CD14-positive monocyte (primary cell): ENCODE measurements around the gene CDH4. TPM values are rescaled to one million over a fixed set of nuclear protein-coding genes. Genes with fewer than 3 reads are reported as not detected.

Experiments used
- DNase-seq, 3 donors: peaks; one replicate each; pipeline ENCODE4 v3.0.0-alpha.2; 2011 to 2022
- H2AFZ ChIP-seq: 2 replicates; pipeline ENCODE4 v1.6.0; 2012; ENCODE audit warnings: mild to moderate bottlenecking, low read depth, low read length, inconsistent platforms; ENCODE audit not compliant: insufficient read depth, poor library complexity, severe bottlenecking
- H3K27ac ChIP-seq, 2 donors: 1 replicate in 1 of 2; 2 replicates in 1 of 2; pipeline ENCODE4 v1.5.1; 2012 to 2013; ENCODE audit warnings: low read length in 2 of 2, control low read depth in 1 of 2, inconsistent platforms in 1 of 2, low read depth in 1 of 2, mild to moderate bottlenecking in 1 of 2
- H3K27me3 ChIP-seq, 2 donors: one replicate each; pipeline versions ENCODE4 v1.6.0 to v1.6.1; 2011 to 2013; ENCODE audit warnings: low read length in 2 of 2; ENCODE audit not compliant: control insufficient read depth in 2 of 2, insufficient read depth in 2 of 2
- H3K36me3 ChIP-seq, 2 donors: replicated peaks in 1 of 2; 1 replicate in 1 of 2; 2 replicates in 1 of 2; pipeline versions ENCODE4 v1.5.1 to v1.6.1; 2012 to 2013; ENCODE audit warnings: low read length in 2 of 2, control low read depth in 1 of 2, inconsistent platforms in 1 of 2, mild to moderate bottlenecking in 1 of 2; ENCODE audit not compliant: insufficient read depth in 2 of 2, control insufficient read depth in 1 of 2
- H3K4me1 ChIP-seq, 2 donors: 1 replicate in 1 of 2; 2 replicates in 1 of 2; pipeline versions ENCODE4 v1.5.1 to v1.6.1; 2012 to 2013; ENCODE audit warnings: low read length in 2 of 2, control low read depth in 1 of 2, inconsistent platforms in 1 of 2, mild to moderate bottlenecking in 1 of 2, moderate library complexity in 1 of 2; ENCODE audit not compliant: insufficient read depth in 2 of 2, control insufficient read depth in 1 of 2
- H3K4me2 ChIP-seq: replicated peaks from 2 replicates; pipeline ENCODE3; 2012; ENCODE audit warnings: low read length, moderate library complexity, mild to moderate bottlenecking; ENCODE audit not compliant: poor library complexity, severe bottlenecking; ENCODE audit errors: extremely low read depth
- H3K4me3 ChIP-seq, 3 experiments: fragments of 200-600 bp in 1 of 3; sonication (generic) in 1 of 3; replicated peaks in 1 of 3; 1 replicate in 2 of 3; 2 replicates in 1 of 3; pipeline ENCODE4 v1.5.1; 2011 to 2013; ENCODE audit warnings: low read length in 3 of 3, mild to moderate bottlenecking in 3 of 3, control low read depth in 2 of 3, low read depth in 2 of 3, inconsistent platforms in 1 of 3, moderate library complexity in 1 of 3
- H3K79me2 ChIP-seq: 2 replicates; pipeline ENCODE4 v1.6.0; 2012; ENCODE audit warnings: mild to moderate bottlenecking, control low read depth, inconsistent platforms, low read length, moderate library complexity; ENCODE audit not compliant: insufficient read depth
- H3K9ac ChIP-seq: 2 replicates; pipeline ENCODE4 v1.6.0; 2017; ENCODE audit warnings: low read length, mild to moderate bottlenecking; ENCODE audit not compliant: insufficient read depth, poor library complexity, severe bottlenecking
- H3K9me3 ChIP-seq, 2 donors: replicated peaks in 1 of 2; 1 replicate in 1 of 2; 2 replicates in 1 of 2; pipeline versions ENCODE4 v1.5.1 to v1.6.1; 2012 to 2013; ENCODE audit warnings: low read length in 2 of 2, control low read depth in 1 of 2; ENCODE audit not compliant: control insufficient read depth in 1 of 2, insufficient read depth in 1 of 2
- H4K20me1 ChIP-seq: 2 replicates; pipeline ENCODE4 v1.6.0; 2012; ENCODE audit warnings: mild to moderate bottlenecking, low read length, control low read depth, moderate library complexity; ENCODE audit not compliant: insufficient read depth
- H3K27ac Mint-ChIP-seq, 7 donors: one replicate each; pipeline ENCODE4 v1.8.0; 2020; ENCODE audit warnings: mild to moderate bottlenecking in 7 of 7, mixed read lengths in 7 of 7, moderate library complexity in 6 of 7, inconsistent platforms in 2 of 7
- H3K27me3 Mint-ChIP-seq, 3 donors: one replicate each; pipeline ENCODE4 v1.8.0; 2021 to 2022; ENCODE audit warnings: low read depth in 3 of 3, mild to moderate bottlenecking in 3 of 3, mixed read lengths in 3 of 3, moderate library complexity in 3 of 3, inconsistent platforms in 1 of 3
- H3K36me3 Mint-ChIP-seq, 2 donors: one replicate each; pipeline ENCODE4 v1.8.0; 2020; ENCODE audit warnings: mixed read lengths in 2 of 2, inconsistent platforms in 1 of 2, mild to moderate bottlenecking in 1 of 2
- H3K4me1 Mint-ChIP-seq: one replicate; pipeline ENCODE4 v1.8.0; 2020; ENCODE audit warnings: mild to moderate bottlenecking, mixed read lengths
- H3K4me3 Mint-ChIP-seq, 2 donors: one replicate each; pipeline ENCODE4 v1.8.0; 2020; ENCODE audit warnings: mild to moderate bottlenecking in 2 of 2, mixed read lengths in 2 of 2, moderate library complexity in 1 of 2
- H3K9me3 Mint-ChIP-seq, 7 donors: one replicate each; pipeline ENCODE4 v1.8.0; 2020 to 2022; ENCODE audit warnings: mixed read lengths in 7 of 7, mild to moderate bottlenecking in 6 of 7, moderate library complexity in 6 of 7, inconsistent platforms in 2 of 7
- WGBS: methylation state at CpG from one replicate; pipeline ENCODE4 v1.1.5; 2013; ENCODE audit warnings: missing lambda C conversion rate; ENCODE audit not compliant: insufficient coverage; 5-methylcytosine and 5-hydroxymethylcytosine counted together
- intact Hi-C, 2 donors: fragments of 100-400 bp; cut with micrococcal nuclease; formaldehyde crosslinking; loops; one replicate each; pipeline versions ENCODE4 v1.15.0 to v1.15.1; 2023
- polyA plus RNA-seq, 3 donors: library from polyadenylated mRNA; depleted of rRNA in 1 of 3; unstranded in 2 of 3; stranded (reverse) in 1 of 3; fragments of 300-500 nt in 2 of 3; fragments of >200 nt in 1 of 3; fragmentation: Illumina TruSeq in 2 of 3; gene quantifications; 1 replicate in 2 of 3; 2 replicates in 1 of 3; pipeline ENCODE4 v1.2.3, GENCODE V29; 2012 to 2021
- TF ChIP-seq, protein P1 (sequence below): fragments of 200-600 bp; IDR thresholded peaks from one replicate; pipeline ENCODE4 v1.8.0; 2022; ENCODE audit warnings: antibody characterized with exemption, mild to moderate bottlenecking

The CDH4 gene
- polyA plus RNA-seq, 3 donors = not detected

DNA sequence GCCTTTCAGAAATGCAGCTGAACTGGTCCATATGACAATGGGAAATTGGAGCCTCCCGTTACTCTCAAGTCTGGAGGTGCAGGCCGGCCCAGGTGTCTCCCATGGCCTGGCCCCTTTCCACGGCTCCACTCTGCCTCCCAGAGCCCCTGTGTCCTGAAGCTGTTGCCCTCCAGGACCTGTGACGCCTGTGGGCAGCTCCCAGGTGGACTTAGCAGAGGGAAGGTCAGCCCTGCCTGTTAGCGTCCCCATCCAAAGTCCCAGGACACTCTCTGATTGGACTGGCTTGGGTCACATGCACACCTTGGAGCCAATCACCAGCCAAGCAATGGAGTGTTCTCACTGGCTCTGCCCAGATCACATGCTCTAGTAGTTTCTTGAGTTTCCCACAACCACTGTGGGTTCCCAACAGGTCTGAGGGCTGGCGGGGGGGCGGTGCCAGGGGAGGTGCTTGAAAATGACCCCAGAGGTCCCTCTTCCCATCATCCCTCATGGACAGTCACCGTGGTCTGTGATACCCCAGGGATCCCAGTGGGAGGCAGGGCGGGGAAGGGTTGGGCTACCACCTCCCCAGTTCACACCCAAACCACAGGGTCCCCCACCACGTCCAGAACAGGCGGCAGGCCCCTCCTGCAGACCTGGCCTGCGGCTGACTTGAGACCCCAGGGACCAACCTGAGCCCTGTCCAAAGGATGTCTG, 678.1 kb downstream of the CDH4 start:
- Mint-ChIP-seq H3K9me3 (peaks cover 2 to 37% (median 19%) of the 10 kb centered on the region in 7 donors), H3K36me3 (no peaks in the 10 kb centered on the region), H3K4me1 (no peaks in the 10 kb centered on the region), H3K27me3 (peaks cover 0 to 3% (median 1%) of the 10 kb centered on the region in 3 donors), H3K27ac (no peak overlapping the region), H3K4me3 (no peak overlapping the region)
- Histone ChIP-seq H4K20me1 (no peaks in the 10 kb centered on the region), H3K27me3 (no peaks in the 10 kb centered on the region), H3K9ac (no peak overlapping the region), H2AFZ (no peak overlapping the region), H3K4me1 (no peaks in the 10 kb centered on the region), H3K27ac (no peak overlapping the region), H3K36me3 (no peaks in the 10 kb centered on the region), H3K9me3 (peaks cover 0 to 79% of the 10 kb centered on the region in 2 donors), H3K4me3 (no peak overlapping the region), H3K79me2 (no peaks in the 10 kb centered on the region), H3K4me2 (no peak overlapping the region)
- TF ChIP-seq, protein P1, sequence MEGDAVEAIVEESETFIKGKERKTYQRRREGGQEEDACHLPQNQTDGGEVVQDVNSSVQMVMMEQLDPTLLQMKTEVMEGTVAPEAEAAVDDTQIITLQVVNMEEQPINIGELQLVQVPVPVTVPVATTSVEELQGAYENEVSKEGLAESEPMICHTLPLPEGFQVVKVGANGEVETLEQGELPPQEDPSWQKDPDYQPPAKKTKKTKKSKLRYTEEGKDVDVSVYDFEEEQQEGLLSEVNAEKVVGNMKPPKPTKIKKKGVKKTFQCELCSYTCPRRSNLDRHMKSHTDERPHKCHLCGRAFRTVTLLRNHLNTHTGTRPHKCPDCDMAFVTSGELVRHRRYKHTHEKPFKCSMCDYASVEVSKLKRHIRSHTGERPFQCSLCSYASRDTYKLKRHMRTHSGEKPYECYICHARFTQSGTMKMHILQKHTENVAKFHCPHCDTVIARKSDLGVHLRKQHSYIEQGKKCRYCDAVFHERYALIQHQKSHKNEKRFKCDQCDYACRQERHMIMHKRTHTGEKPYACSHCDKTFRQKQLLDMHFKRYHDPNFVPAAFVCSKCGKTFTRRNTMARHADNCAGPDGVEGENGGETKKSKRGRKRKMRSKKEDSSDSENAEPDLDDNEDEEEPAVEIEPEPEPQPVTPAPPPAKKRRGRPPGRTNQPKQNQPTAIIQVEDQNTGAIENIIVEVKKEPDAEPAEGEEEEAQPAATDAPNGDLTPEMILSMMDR = no peak
- no peak for DNase-seq
- 96% methylated on average over 9 of the region's 12 CpGs for WGBS
- intact Hi-C loops = no loop called here

DNA sequence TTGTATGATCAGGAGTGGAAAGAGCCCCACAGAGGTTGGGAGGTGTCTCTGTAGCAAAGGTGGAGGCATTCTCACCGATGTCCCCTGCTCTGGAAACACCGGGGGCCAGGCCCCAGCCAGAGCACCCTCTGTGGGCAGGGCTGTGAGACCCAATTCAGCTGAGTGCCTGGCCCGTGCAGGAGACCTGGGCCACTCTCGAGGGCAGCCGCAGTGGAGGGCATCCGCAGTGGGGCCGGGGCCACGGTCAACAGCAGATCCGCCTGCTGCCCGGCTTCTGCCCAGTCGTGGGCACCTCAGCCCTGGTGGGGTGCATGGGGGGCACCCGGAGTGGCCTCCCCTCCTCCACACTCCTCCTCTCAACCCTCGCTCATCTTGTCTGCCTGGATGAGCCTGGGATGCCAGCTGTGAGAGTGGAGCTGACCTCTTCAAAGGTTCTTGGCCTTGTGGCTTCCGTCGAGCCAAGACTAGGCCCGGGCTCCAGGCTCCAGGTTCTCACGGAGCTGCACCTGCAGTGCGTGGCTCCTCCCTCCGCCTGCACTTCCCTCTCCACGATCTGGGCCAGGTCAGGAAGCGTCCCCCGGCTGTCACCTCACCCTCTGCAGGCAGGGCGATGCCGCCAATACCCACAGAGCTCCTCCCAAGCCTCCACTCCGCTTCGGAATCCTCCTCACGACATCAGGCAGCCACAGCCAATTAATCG, 678.9 kb downstream of the CDH4 start:
- TF ChIP-seq, protein P1 = no peak
- peaks cover 0 to 1% (median 0%) of the 10 kb centered on the region in 3 donors for H3K27me3 Mint-ChIP-seq
- H3K4me1 Mint-ChIP-seq = no peaks in the 10 kb centered on the region
- H3K4me3 Mint-ChIP-seq = no peak overlapping the region
- no peaks in the 10 kb centered on the region for H4K20me1 ChIP-seq
- H3K27ac Mint-ChIP-seq = no peak overlapping the region
- intact Hi-C loops = no loop called here
- no peak overlapping the region for H3K4me2 ChIP-seq
- H3K9me3 ChIP-seq = peaks cover 0 to 71% of the 10 kb centered on the region in 2 donors
- no peak overlapping the region for H3K27ac ChIP-seq
- no peak overlapping the region for H3K4me3 ChIP-seq
- H3K27me3 ChIP-seq = no peaks in the 10 kb centered on the region
- H3K4me1 ChIP-seq = no peaks in the 10 kb centered on the region
- WGBS = 93% methylated on average over 22 of the region's 28 CpGs
- no peak overlapping the region for H3K9ac ChIP-seq
- no peaks in the 10 kb centered on the region for H3K36me3 ChIP-seq
- no peak for DNase-seq
- peaks cover 2 to 32% (median 15%) of the 10 kb centered on the region in 7 donors for H3K9me3 Mint-ChIP-seq
- no peaks in the 10 kb centered on the region for H3K79me2 ChIP-seq
- H3K36me3 Mint-ChIP-seq = no peaks in the 10 kb centered on the region
- no peak overlapping the region for H2AFZ ChIP-seq
